ENCODE measurements around the gene EDEM1.

Gene EDEM1

GRCh38 chr3:5212628-5213573 lies 25.4 kb downstream of the EDEM1 start:
- Histone ChIP-seq H3K36me3 (ENCODE audit: insufficient read depth, low read length) (peaks cover 98% of the 10 kb centered on the region), H3K4me1 (ENCODE audit: insufficient read depth, low read length) (no peaks in the 10 kb centered on the region), H4K20me1 (ENCODE audit: insufficient read depth, low read length) (peaks cover 60% of the 10 kb centered on the region), H3K27me3 (ENCODE audit: insufficient read depth, low read length, poor library complexity) (no peaks in the 10 kb centered on the region), H3K27ac (ENCODE audit: low read length) (no peak overlapping the region), H2AFZ (ENCODE audit: low read depth, low read length) (no peak overlapping the region), H3K9ac (ENCODE audit: low read depth, low read length) (no peak overlapping the region), H3K4me3 (ENCODE audit: low read depth in 1 of 2, low read length in 2 of 2) (no peak overlapping the region), H3K4me2 (ENCODE audit: insufficient read depth, low read length) (no peak overlapping the region), H3K79me2 (ENCODE audit: insufficient read depth, low read length) (peaks cover 44% of the 10 kb centered on the region), H3K9me3 (ENCODE audit: insufficient read depth, low read length, severe bottlenecking) (no peaks in the 10 kb centered on the region)
- DNase-seq: no peak
- TF ChIP-seq CTCF (IDR thresholded peaks at IDR 0.05; ENCODE audit: borderline replicate concordance, extremely low read depth, low read length, poor library complexity, severe bottlenecking) (no peak), EZH2 (IDR thresholded peaks at IDR 0.05; ENCODE audit: borderline replicate concordance, low read depth, low read length, severe bottlenecking) (no peak)
- peak; percentile 23; the same call in 1 of the 3 replicates for ATAC-seq (ENCODE audit: insufficient read depth, low read depth)

GRCh38 chr3:5213574-5213966 lies 26.1 kb downstream of the EDEM1 start:
- Histone ChIP-seq H3K9me3 (ENCODE audit: insufficient read depth, low read length, severe bottlenecking) (no peaks in the 10 kb centered on the region), H3K4me2 (ENCODE audit: insufficient read depth, low read length) (no peak overlapping the region), H3K9ac (ENCODE audit: low read depth, low read length) (no peak overlapping the region), H3K27me3 (ENCODE audit: insufficient read depth, low read length, poor library complexity) (no peaks in the 10 kb centered on the region), H3K36me3 (ENCODE audit: insufficient read depth, low read length) (peaks cover 98% of the 10 kb centered on the region), H2AFZ (ENCODE audit: low read depth, low read length) (no peak overlapping the region), H3K4me3 (ENCODE audit: low read depth in 1 of 2, low read length in 2 of 2) (no peak overlapping the region), H4K20me1 (ENCODE audit: insufficient read depth, low read length) (peaks cover 61% of the 10 kb centered on the region), H3K27ac (ENCODE audit: low read length) (no peak overlapping the region), H3K4me1 (ENCODE audit: insufficient read depth, low read length) (no peaks in the 10 kb centered on the region), H3K79me2 (ENCODE audit: insufficient read depth, low read length) (peaks cover 37% of the 10 kb centered on the region)
- ATAC-seq (ENCODE audit: insufficient read depth, low read depth) (peak; percentile 31; the same call in 1 of the 3 replicates), DNase-seq (no peak)
- no peak for TF ChIP-seq CTCF (IDR thresholded peaks at IDR 0.05; ENCODE audit: borderline replicate concordance, extremely low read depth, low read length, poor library complexity, severe bottlenecking)
- TF ChIP-seq EZH2 (IDR thresholded peaks at IDR 0.05; ENCODE audit: borderline replicate concordance, low read depth, low read length, severe bottlenecking): no peak

GRCh38 chr3:5214352-5214751 lies 26.8 kb downstream of the EDEM1 start:
- TF ChIP-seq CTCF (IDR thresholded peaks at IDR 0.05; ENCODE audit: borderline replicate concordance, extremely low read depth, low read length, poor library complexity, severe bottlenecking): no peak
- TF ChIP-seq EZH2 (IDR thresholded peaks at IDR 0.05; ENCODE audit: borderline replicate concordance, low read depth, low read length, severe bottlenecking): no peak
- Histone ChIP-seq H4K20me1 (ENCODE audit: insufficient read depth, low read length) (peaks cover 60% of the 10 kb centered on the region), H2AFZ (ENCODE audit: low read depth, low read length) (no peak overlapping the region), H3K36me3 (ENCODE audit: insufficient read depth, low read length) (peaks cover 98% of the 10 kb centered on the region), H3K4me2 (ENCODE audit: insufficient read depth, low read length) (no peak overlapping the region), H3K27ac (ENCODE audit: low read length) (0 out of 2 replicates have a peak overlapping the region, but pooled peaks have one; percentile 11), H3K79me2 (ENCODE audit: insufficient read depth, low read length) (peaks cover 29% of the 10 kb centered on the region), H3K4me1 (ENCODE audit: insufficient read depth, low read length) (no peaks in the 10 kb centered on the region), H3K4me3 (ENCODE audit: low read depth in 1 of 2, low read length in 2 of 2) (no peak overlapping the region), H3K9me3 (ENCODE audit: insufficient read depth, low read length, severe bottlenecking) (no peaks in the 10 kb centered on the region), H3K9ac (ENCODE audit: low read depth, low read length) (no peak overlapping the region), H3K27me3 (ENCODE audit: insufficient read depth, low read length, poor library complexity) (no peaks in the 10 kb centered on the region)
- no peak for DNase-seq
- peak; percentile 6; the same call in 1 of the 3 replicates for ATAC-seq (ENCODE audit: insufficient read depth, low read depth)
